ENCODE data around the gene DYNC1H1.

DYNC1H1 gene

GRCh38 chr14:101992708-101993107 is 28.3 kb downstream of the DYNC1H1 start:
- no peak for DNase-seq (ENCODE audit: low read depth in 2 of 2)

- no peak for DNase-seq (ENCODE audit: low read depth in 2 of 2)
These were observed 33.3 kb downstream of the DYNC1H1 start for GRCh38 chr14:101997429-101998336.

- no peak for DNase-seq (ENCODE audit: low read depth in 2 of 2)
These were observed 36.5 kb downstream of the DYNC1H1 start for GRCh38 chr14:102000902-102001301.

- no peak for DNase-seq (ENCODE audit: low read depth in 2 of 2)
These were observed 41.0 kb downstream of the DYNC1H1 start for GRCh38 chr14:102005336-102005735.

GRCh38 chr14:102007916-102008418 is 43.6 kb downstream of the DYNC1H1 start:
- no peak for DNase-seq (ENCODE audit: low read depth in 2 of 2)

- no peak for DNase-seq (ENCODE audit: low read depth in 2 of 2)
These were observed 44.5 kb downstream of the DYNC1H1 start for GRCh38 chr14:102008891-102009290.

GRCh38 chr14:102011631-102012030 is 47.3 kb downstream of the DYNC1H1 start:
- no peak for DNase-seq (ENCODE audit: low read depth in 2 of 2)

- no peak for DNase-seq (ENCODE audit: low read depth in 2 of 2)
These were observed 48.0 kb downstream of the DYNC1H1 start for GRCh38 chr14:102012336-102012735.

- DNase-seq (ENCODE audit: low read depth in 2 of 2), result no peak
These were observed 49.4 kb downstream of the DYNC1H1 start for GRCh38 chr14:102013669-102014200.

- DNase-seq (ENCODE audit: low read depth in 2 of 2), result no peak
These were observed 50.8 kb downstream of the DYNC1H1 start for GRCh38 chr14:102015045-102015685.

- no peak for DNase-seq (ENCODE audit: low read depth in 2 of 2)
These were observed 51.4 kb downstream of the DYNC1H1 start for GRCh38 chr14:102015771-102016170.

- no peak for DNase-seq (ENCODE audit: low read depth in 2 of 2)
These were observed 52.2 kb downstream of the DYNC1H1 start for GRCh38 chr14:102016420-102017090.

GRCh38 chr14:102018251-102018650 is 53.9 kb downstream of the DYNC1H1 start:
- DNase-seq (ENCODE audit: low read depth in 2 of 2), result no peak

GRCh38 chr14:102019006-102019540 is 54.7 kb downstream of the DYNC1H1 start:
- DNase-seq (ENCODE audit: low read depth in 2 of 2), result no peak

GRCh38 chr14:102020058-102020971 is 55.9 kb downstream of the DYNC1H1 start:
- peak; percentile 6 to 20 for DNase-seq (ENCODE audit: low read depth in 2 of 2)

GRCh38 chr14:102026934-102027333 is 62.6 kb downstream of the DYNC1H1 start:
- no peak for DNase-seq (ENCODE audit: low read depth in 2 of 2)

GRCh38 chr14:102027951-102028350 is 63.6 kb downstream of the DYNC1H1 start:
- DNase-seq (ENCODE audit: low read depth in 2 of 2), result no peak

- DNase-seq (ENCODE audit: low read depth in 2 of 2), result no peak
These were observed 64.4 kb downstream of the DYNC1H1 start for GRCh38 chr14:102028733-102029132.

GRCh38 chr14:102029956-102030355 is 65.6 kb downstream of the DYNC1H1 start:
- no peak for DNase-seq (ENCODE audit: low read depth in 2 of 2)

- DNase-seq (ENCODE audit: low read depth in 2 of 2), result no peak
These were observed 68.9 kb downstream of the DYNC1H1 start for GRCh38 chr14:102033241-102033640.

GRCh38 chr14:102034301-102034700 is 69.9 kb downstream of the DYNC1H1 start:
- DNase-seq (ENCODE audit: low read depth in 2 of 2), result no peak
